OCI-LY3 (cell line): Measurements from ENCODE around the gene ATP5MG.

Experiments used
- H2AFZ ChIP-seq: fragments of 200-600, 300-600 bp; shearing (Covaris generic); 2 replicates; pipeline ENCODE4 v1.6.0; 2014; ENCODE audit warnings: antibody characterized with exemption, low read depth, low read length
- H3K27ac ChIP-seq: fragments of 200-600, 300-600 bp; sonication (generic); 2 replicates; pipeline ENCODE4 v1.5.1; 2014; ENCODE audit warnings: mild to moderate bottlenecking, low read length, moderate library complexity, mixed read lengths
- H3K27me3 ChIP-seq: fragments of 200-600, 300-600 bp; sonication (generic); 2 replicates; pipeline ENCODE4 v1.6.1; 2014; ENCODE audit warnings: low read depth, low read length, mixed read lengths
- H3K36me3 ChIP-seq: fragments of 200-600, 300-600 bp; sonication (generic); replicated peaks from 2 replicates; pipeline ENCODE3; 2014; ENCODE audit warnings: low read depth, low read length, mixed read lengths
- H3K4me1 ChIP-seq: fragments of 300-600, 200-600 bp; sonication (generic); 2 replicates; pipeline ENCODE4 v1.6.1; 2014; ENCODE audit warnings: low read length, mixed read lengths
- H3K4me2 ChIP-seq: fragments of 200-600, 300-600 bp; sonication (generic); 2 replicates; pipeline ENCODE4 v1.6.1; 2014; ENCODE audit warnings: low read length, mixed read lengths
- H3K4me3 ChIP-seq: fragments of 300-600, 200-600 bp; sonication (generic); 2 replicates; pipeline ENCODE4 v1.5.1; 2014; ENCODE audit warnings: antibody characterized with exemption, mild to moderate bottlenecking, low read length, moderate library complexity
- H3K79me2 ChIP-seq: fragments of 300-600, 200-600 bp; shearing (Covaris generic); 2 replicates; pipeline ENCODE4 v1.6.1; 2014; ENCODE audit warnings: mild to moderate bottlenecking, low read length, mixed read lengths
- H3K9ac ChIP-seq: fragments of 300-600, 200-600 bp; shearing (Covaris generic); 2 replicates; pipeline ENCODE4 v1.6.0; 2014; ENCODE audit warnings: mild to moderate bottlenecking, low read length, moderate library complexity
- H3K9me3 ChIP-seq: fragments of 200-600, 300-600 bp; shearing (Covaris generic); 2 replicates; pipeline ENCODE4 v1.6.1; 2014; ENCODE audit warnings: low read length, mixed read lengths; ENCODE audit not compliant: insufficient read depth
- H4K20me1 ChIP-seq: fragments of 200-600, 300-600 bp; sonication (generic); 2 replicates; pipeline ENCODE4 v1.6.1; 2016; ENCODE audit warnings: low read length, mixed read lengths; ENCODE audit not compliant: insufficient read depth
- EZH2phosphoT487 ChIP-seq: fragments of 200-600 bp; shearing (Covaris generic); IDR thresholded peaks from 2 replicates; pipeline ENCODE4 v1.6.1; 2018; ENCODE audit warnings: antibody characterized with exemption, mixed run types, low read depth
- TF ChIP-seq, protein P1 (sequence below): fragments of 200-600, 300-600 bp; sonication (generic); IDR thresholded peaks from 2 replicates; pipeline ENCODE4 v1.5.1; 2014; ENCODE audit warnings: antibody characterized with exemption, low read length, low read depth

ATP5MG gene

GRCh38 chr11:118401151-118401879 is at the start of gene ATP5MG:
TSS of gene ATP5MG (plus strand) at chr11:118401606. CDS start at chr11:118401666, 60 bp downstream.
- peaks cover 12% of the 10 kb centered on the region; the same call in 1 of the 2 replicates for H4K20me1 ChIP-seq
- H3K4me2 ChIP-seq = peak within 1 kb of the TSS; percentile 99
- H3K27ac ChIP-seq = peak within 1 kb of the TSS; percentile 77
- no peak for TF ChIP-seq EZH2phosphoT487
- TF ChIP-seq, protein P1, sequence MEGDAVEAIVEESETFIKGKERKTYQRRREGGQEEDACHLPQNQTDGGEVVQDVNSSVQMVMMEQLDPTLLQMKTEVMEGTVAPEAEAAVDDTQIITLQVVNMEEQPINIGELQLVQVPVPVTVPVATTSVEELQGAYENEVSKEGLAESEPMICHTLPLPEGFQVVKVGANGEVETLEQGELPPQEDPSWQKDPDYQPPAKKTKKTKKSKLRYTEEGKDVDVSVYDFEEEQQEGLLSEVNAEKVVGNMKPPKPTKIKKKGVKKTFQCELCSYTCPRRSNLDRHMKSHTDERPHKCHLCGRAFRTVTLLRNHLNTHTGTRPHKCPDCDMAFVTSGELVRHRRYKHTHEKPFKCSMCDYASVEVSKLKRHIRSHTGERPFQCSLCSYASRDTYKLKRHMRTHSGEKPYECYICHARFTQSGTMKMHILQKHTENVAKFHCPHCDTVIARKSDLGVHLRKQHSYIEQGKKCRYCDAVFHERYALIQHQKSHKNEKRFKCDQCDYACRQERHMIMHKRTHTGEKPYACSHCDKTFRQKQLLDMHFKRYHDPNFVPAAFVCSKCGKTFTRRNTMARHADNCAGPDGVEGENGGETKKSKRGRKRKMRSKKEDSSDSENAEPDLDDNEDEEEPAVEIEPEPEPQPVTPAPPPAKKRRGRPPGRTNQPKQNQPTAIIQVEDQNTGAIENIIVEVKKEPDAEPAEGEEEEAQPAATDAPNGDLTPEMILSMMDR = no peak
- H3K27me3 ChIP-seq = no peaks in the 10 kb centered on the region
- peak within 1 kb of the TSS; percentile 88 for H2AFZ ChIP-seq
- peak within 1 kb of the TSS; percentile 85 for H3K4me3 ChIP-seq
- peaks cover 14% of the 10 kb centered on the region for H3K4me1 ChIP-seq
- H3K9me3 ChIP-seq = no peaks in the 10 kb centered on the region
- H3K9ac ChIP-seq = peak within 1 kb of the TSS; percentile 83
- peaks cover 55% of the 10 kb centered on the region for H3K79me2 ChIP-seq
- H3K36me3 ChIP-seq = peaks cover 7% of the 10 kb centered on the region

GRCh38 chr11:118353084-118353710 is 48.2 kb upstream of the ATP5MG start:
- Histone ChIP-seq H3K27ac (no peak overlapping the region), H3K4me2 (peak overlapping the region; percentile 45), H3K9me3 (no peaks in the 10 kb centered on the region), H3K4me1 (peaks cover 3% of the 10 kb centered on the region; the same call in 1 of the 2 replicates), H3K4me3 (peak overlapping the region; percentile 39; the same call in 1 of the 2 replicates), H2AFZ (no peak overlapping the region), H3K9ac (no peak overlapping the region), H3K79me2 (no peaks in the 10 kb centered on the region), H4K20me1 (no peaks in the 10 kb centered on the region), H3K36me3 (no peaks in the 10 kb centered on the region), H3K27me3 (peaks cover 27% of the 10 kb centered on the region)
- no peak for TF ChIP-seq EZH2phosphoT487
- TF ChIP-seq, protein P1 = peak; percentile 80

GRCh38 chr11:118358071-118358470 is 43.3 kb upstream of the ATP5MG start:
- peaks cover 16% of the 10 kb centered on the region for H3K4me1 ChIP-seq
- H3K27ac ChIP-seq = no peak overlapping the region
- H4K20me1 ChIP-seq = no peaks in the 10 kb centered on the region
- TF ChIP-seq EZH2phosphoT487 = no peak
- TF ChIP-seq, protein P1 = no peak
- H3K79me2 ChIP-seq = peaks cover 36% of the 10 kb centered on the region
- H3K4me3 ChIP-seq = no peak overlapping the region
- no peak overlapping the region for H3K4me2 ChIP-seq
- H3K9ac ChIP-seq = no peak overlapping the region
- 0 out of 2 replicates have a peak overlapping the region, but pooled peaks have one; percentile 36 for H2AFZ ChIP-seq
- no peaks in the 10 kb centered on the region for H3K9me3 ChIP-seq
- no peaks in the 10 kb centered on the region for H3K36me3 ChIP-seq
- H3K27me3 ChIP-seq = no peaks in the 10 kb centered on the region

GRCh38 chr11:118359295-118359958 is 42.0 kb upstream of the ATP5MG start, which contains the start of gene UBE4A:
TSS of gene UBE4A (plus strand) at chr11:118359600. CDS start at chr11:118365081, 5,481 bp downstream.
- Histone ChIP-seq H3K27ac (peak within 1 kb of the TSS; percentile 32), H3K9ac (peak within 1 kb of the TSS; percentile 87), H3K36me3 (no peaks in the 10 kb centered on the region), H3K9me3 (no peaks in the 10 kb centered on the region), H3K27me3 (no peaks in the 10 kb centered on the region), H3K4me1 (peaks cover 16% of the 10 kb centered on the region), H2AFZ (peak within 1 kb of the TSS; percentile 81), H4K20me1 (no peaks in the 10 kb centered on the region), H3K4me2 (peak within 1 kb of the TSS; percentile 93), H3K79me2 (peaks cover 47% of the 10 kb centered on the region), H3K4me3 (peak within 1 kb of the TSS; percentile 90)
- TF ChIP-seq EZH2phosphoT487 = no peak
- TF ChIP-seq, protein P1 = no peak
